Bronchial epithelial cell (primary cell): ENCODE data around the gene CDCA8. TPM values are rescaled to one million over a fixed set of nuclear protein-coding genes. Genes with fewer than 3 reads are reported as not detected.

Experiments used
- DNase-seq: peaks from one replicate; pipeline ENCODE4 v3.0.0-alpha.2; 2010; ENCODE audit warnings: low read depth
- FAIRE-seq: peaks from 2 replicates; lab custom pipeline; 2011; peaks lifted over from hg19 to GRCh38; lab: Jason Lieb, UNC
- H3K27me3 ChIP-seq: 2 replicates; pipeline ENCODE4 v1.5.1; 2011; ENCODE audit warnings: low read length; ENCODE audit not compliant: control insufficient read depth, insufficient read depth
- H3K36me3 ChIP-seq: 2 replicates; pipeline ENCODE4 v1.5.1; 2011; ENCODE audit warnings: low read length; ENCODE audit not compliant: control insufficient read depth, insufficient read depth
- H3K4me3 ChIP-seq: 2 replicates; pipeline ENCODE4 v1.5.1; 2011; ENCODE audit warnings: mild to moderate bottlenecking, low read depth, low read length, control low read depth
- total RNA-seq: library from RNA; depleted of rRNA; stranded (reverse); fragments of >200 nt; gene quantifications from 2 replicates; pipeline ENCODE4 v1.2.1, GENCODE V29; 2014
- TF ChIP-seq, protein P1 (sequence below): IDR thresholded peaks from 2 replicates; pipeline ENCODE4 v1.5.1; 2011; ENCODE audit warnings: mild to moderate bottlenecking, moderate library complexity, low read length, control low read depth, inconsistent platforms; ENCODE audit not compliant: insufficient read depth, severe bottlenecking

The CDCA8 gene
- total RNA-seq, 1 donor from 2014 or later: 0.26 TPM

DNA sequence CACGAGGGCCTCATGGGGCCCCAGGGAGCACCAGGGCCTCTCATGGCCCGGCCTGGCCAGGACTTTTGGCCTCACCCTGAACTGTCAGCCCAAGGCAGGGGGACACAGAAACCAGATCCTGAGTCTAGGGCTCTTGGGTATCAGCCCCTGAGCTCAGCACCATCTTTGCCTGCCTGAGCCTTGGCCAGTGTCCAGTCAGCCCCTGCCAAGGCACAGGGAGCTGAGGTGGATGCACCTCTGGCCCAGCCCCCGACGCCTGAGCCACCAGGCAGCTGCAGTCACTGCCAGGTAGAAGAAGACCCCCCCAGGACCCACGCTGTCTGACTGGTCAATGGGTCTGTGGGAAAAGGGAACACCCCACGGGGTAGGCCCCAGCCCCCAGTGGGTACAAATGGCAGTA is 25.3 kb downstream of the CDCA8 start:
- Histone ChIP-seq H3K27me3 (no peaks in the 10 kb centered on the region), H3K36me3 (no peaks in the 10 kb centered on the region), H3K4me3 (no peak overlapping the region)
- TF ChIP-seq, protein P1, sequence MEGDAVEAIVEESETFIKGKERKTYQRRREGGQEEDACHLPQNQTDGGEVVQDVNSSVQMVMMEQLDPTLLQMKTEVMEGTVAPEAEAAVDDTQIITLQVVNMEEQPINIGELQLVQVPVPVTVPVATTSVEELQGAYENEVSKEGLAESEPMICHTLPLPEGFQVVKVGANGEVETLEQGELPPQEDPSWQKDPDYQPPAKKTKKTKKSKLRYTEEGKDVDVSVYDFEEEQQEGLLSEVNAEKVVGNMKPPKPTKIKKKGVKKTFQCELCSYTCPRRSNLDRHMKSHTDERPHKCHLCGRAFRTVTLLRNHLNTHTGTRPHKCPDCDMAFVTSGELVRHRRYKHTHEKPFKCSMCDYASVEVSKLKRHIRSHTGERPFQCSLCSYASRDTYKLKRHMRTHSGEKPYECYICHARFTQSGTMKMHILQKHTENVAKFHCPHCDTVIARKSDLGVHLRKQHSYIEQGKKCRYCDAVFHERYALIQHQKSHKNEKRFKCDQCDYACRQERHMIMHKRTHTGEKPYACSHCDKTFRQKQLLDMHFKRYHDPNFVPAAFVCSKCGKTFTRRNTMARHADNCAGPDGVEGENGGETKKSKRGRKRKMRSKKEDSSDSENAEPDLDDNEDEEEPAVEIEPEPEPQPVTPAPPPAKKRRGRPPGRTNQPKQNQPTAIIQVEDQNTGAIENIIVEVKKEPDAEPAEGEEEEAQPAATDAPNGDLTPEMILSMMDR: no peak
- FAIRE-seq (no peak), DNase-seq (no peak)

DNA sequence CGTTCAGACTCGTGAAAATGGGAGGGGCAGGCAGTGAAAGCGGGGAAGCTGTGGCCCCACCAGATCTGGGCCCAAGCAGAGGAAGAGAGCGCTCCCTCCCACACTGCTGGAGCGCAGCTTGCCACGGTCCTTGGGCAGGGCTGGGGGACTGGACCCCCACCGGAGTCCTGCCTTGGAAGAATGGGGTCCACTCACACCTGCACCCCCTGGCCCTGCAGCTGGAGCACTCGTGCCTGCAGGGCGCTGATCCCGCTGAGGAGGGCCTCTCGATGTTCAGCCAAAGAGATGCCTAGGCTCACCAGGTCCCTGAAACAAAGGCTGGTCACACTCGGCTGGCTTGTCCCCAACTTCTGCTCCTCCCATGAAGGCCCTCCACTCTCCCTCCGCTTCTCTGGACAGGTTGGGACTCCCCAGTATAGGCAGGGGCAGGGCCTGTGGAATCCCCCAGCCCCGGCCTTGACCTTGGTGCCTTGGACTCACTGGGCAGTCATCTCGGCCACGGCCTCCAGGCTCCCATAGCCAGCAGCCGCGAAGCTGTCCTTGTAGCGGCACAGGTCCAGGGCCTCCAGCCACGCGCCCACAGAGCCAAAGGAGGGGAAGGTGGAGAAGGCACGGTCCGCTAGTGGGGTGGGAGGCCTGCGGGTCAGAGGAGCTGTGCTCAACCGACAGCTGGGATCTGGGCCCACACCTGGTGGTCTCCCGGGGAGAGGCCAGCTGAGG is 26.0 kb downstream of the CDCA8 start:
- FAIRE-seq (no peak), DNase-seq (no peak)
- H3K4me3 ChIP-seq: no peak overlapping the region
- no peaks in the 10 kb centered on the region for H3K27me3 ChIP-seq
- TF ChIP-seq, protein P1: no peak
- H3K36me3 ChIP-seq: no peaks in the 10 kb centered on the region

DNA sequence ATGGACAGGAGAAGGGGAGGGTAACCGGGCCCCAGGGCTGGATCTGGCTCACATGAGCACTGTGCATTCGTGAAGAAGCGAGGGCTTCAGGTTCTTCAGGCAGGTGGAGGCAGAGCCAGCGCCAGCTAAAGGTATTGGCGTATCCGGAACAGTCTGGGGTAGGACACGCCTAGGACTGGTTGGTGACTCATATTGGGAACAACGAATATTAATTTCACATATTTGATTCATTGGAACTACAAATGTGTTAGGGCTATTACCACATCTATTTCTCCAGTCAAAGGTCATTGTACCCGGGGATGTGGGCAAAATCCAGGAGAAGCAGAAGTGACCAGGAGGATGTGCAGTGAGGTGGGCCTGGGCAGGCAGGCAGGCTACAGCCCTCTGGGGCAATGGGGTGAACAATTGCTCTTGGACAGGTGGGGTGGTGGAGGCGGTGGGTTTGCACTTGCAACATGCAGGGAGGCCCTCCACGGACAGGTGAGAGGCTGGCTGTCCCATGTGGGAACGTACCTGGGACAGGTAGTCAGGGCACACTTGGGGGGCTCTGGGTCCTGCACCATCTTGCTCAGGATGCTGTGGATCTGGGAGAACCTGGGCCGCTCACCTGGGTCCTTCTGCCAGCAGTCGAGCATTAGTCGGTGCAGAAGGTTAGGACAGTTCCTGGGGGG is 26.7 kb downstream of the CDCA8 start:
- FAIRE-seq (peak; percentile 43), DNase-seq (peak; percentile 80)
- TF ChIP-seq, protein P1: no peak
- Histone ChIP-seq H3K4me3 (no peak overlapping the region), H3K27me3 (no peaks in the 10 kb centered on the region), H3K36me3 (no peaks in the 10 kb centered on the region)

DNA sequence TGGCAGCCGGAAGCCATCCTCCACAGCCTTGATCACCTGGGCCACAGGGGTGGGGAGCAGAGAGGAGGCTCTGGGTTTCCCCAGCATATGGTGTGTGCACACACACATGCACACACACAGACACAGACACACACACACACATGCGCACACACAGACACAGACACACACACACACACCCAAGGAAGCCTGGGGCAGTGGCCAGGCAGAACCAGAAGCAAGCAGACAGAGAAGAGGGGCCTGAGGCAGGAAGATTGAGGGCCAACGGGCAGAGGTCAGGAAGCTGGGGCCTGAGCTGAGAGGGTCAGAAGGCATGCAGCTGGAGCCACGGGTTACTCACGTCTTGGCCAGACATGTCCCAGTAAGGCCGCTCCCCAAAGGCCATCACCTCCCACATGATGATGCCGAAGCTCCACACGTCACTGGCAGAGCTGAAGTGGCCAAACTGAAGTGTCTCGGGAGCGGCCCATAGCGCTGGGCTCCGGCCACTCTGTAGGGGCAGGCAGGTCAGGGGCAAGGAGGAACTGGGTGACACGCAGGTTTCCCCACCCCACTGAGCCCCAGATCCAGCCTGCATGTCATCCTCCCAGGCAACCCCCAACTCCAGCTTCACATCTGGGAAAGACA is 27.4 kb downstream of the CDCA8 start:
- Histone ChIP-seq H3K36me3 (no peaks in the 10 kb centered on the region), H3K27me3 (no peaks in the 10 kb centered on the region), H3K4me3 (no peak overlapping the region)
- TF ChIP-seq, protein P1: no peak
- no peak for DNase-seq
- no peak for FAIRE-seq

DNA sequence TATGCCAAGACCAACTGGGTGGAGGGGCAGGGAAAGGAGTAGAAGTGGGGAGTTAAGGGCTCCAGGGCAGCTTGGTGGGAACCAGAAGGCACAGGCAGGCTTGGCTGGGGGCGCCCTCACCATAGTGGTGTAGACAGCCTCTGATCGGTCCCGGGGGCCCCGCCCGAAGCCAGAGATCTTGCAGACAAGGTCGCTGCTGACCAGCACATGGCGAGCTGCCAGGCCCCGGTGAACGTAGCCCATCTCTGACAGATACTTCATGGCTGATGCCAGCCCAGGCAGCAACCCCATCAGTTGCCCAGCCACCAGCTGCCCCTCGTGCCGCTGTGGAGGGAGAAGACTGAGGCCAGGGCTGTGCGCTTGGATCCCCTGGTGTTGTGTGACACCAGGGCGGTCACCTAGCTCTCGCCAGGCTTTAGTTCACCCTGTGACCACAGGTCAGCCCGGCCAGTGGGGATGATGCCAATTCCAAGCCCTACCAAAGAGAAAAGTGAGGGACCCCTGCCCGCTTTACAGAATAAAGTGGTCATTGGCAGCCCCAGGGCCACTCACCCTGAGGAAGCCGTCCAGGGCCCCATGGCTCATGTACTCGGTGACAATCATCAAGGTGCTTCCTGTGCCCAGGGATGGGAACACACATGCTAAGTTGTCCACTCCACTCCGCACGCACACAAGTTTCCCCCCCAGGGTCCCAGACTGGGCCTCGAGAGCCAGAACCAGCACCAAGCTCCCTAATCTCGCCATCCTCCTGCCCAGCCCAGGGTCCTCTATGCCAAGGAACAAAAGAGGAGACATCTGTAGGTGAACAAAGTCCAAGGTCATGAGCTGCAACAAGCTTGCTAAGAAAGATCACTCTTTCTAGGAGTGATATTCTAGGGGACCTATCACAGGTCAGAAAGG is 28.2 kb downstream of the CDCA8 start:
- Histone ChIP-seq H3K4me3 (no peak overlapping the region), H3K36me3 (no peaks in the 10 kb centered on the region), H3K27me3 (no peaks in the 10 kb centered on the region)
- TF ChIP-seq, protein P1: no peak
- FAIRE-seq (no peak), DNase-seq (no peak)
